Activated CD4-positive, alpha-beta memory T cell treated with anti-CD3 and anti-CD28 coated beads for 36 hours (primary cell): ENCODE measurements around the gene SC5D. TPM values are rescaled to one million over a fixed set of nuclear protein-coding genes. Genes with fewer than 3 reads are reported as not detected.

Experiments used
- CTCF ChIA-PET: fragments of 350-600 bp; sonication (Branson Sonifier 250); formaldehyde crosslinking; loops from one replicate; lab custom pipeline; 2021; ENCODE audit warnings: antibody characterized with exemption, inconsistent platforms; lab: Charles Lee
- POLR2A ChIA-PET: fragments of 350-600 bp; sonication (Branson Sonifier 250); formaldehyde crosslinking; loops from one replicate; lab custom pipeline; 2021; ENCODE audit warnings: antibody characterized with exemption; lab: Charles Lee
- DNase-seq: peaks from one replicate; pipeline ENCODE4 v3.0.0-alpha.2; 2020
- H3K27ac Mint-ChIP-seq: one replicate; pipeline ENCODE4 v1.8.0; 2021; ENCODE audit warnings: mixed read lengths
- H3K27me3 Mint-ChIP-seq: one replicate; pipeline ENCODE4 v1.8.0; 2021; ENCODE audit warnings: mixed read lengths
- H3K36me3 Mint-ChIP-seq: one replicate; pipeline ENCODE4 v1.8.0; 2021; ENCODE audit warnings: mixed read lengths
- H3K4me1 Mint-ChIP-seq: one replicate; pipeline ENCODE4 v1.8.0; 2021; ENCODE audit warnings: low read depth, mixed read lengths
- H3K4me3 Mint-ChIP-seq: one replicate; pipeline ENCODE4 v1.8.0; 2021; ENCODE audit warnings: mild to moderate bottlenecking, mixed read lengths
- H3K9me3 Mint-ChIP-seq: one replicate; pipeline ENCODE4 v1.8.0; 2021; ENCODE audit warnings: mixed read lengths
- intact Hi-C: fragments of 100-400 bp; cut with micrococcal nuclease; formaldehyde crosslinking; loops from one replicate; pipeline ENCODE4 v1.15.1; 2023
- total RNA-seq, 2 experiments: library from RNA; stranded (reverse); gene quantifications; one replicate each; pipeline ENCODE4 v1.2.3, GENCODE V29; 2021

SC5D gene
- total RNA-seq, 2 experiments from 2014 or later: 23.3 to 24.7 TPM

GRCh38 chr11:121318848-121319834, 26.6 kb downstream of the SC5D start:
- Mint-ChIP-seq H3K4me3 (no peak overlapping the region), H3K27me3 (no peaks in the 10 kb centered on the region), H3K4me1 (peaks cover 15% of the 10 kb centered on the region), H3K27ac (no peak overlapping the region), H3K9me3 (no peaks in the 10 kb centered on the region), H3K36me3 (no peaks in the 10 kb centered on the region)
- DNase-seq: peak; percentile 29
- ChIA-PET CTCF (interaction anchor here (0.9 to 3.2 kb wide), 13 partner anchors 12 to 291 kb away, joined by 3 to 28 read pairs (median 3); no protein-coding TSS in a partner anchor), POLR2A (no interaction called here)
- intact Hi-C loops: loop anchor here (1.0 to 10.0 kb wide), 3 partner anchors 102 to 786 kb away; no protein-coding TSS in a partner anchor

GRCh38 chr11:121321614-121322243, 29.2 kb downstream of the SC5D start:
- ChIA-PET CTCF (interaction anchor here (0.6 to 3.2 kb wide), 7 partner anchors 96 to 307 kb away, joined by 3 to 20 read pairs (median 3); no protein-coding TSS in a partner anchor), POLR2A (no interaction called here)
- Mint-ChIP-seq H3K27me3 (no peaks in the 10 kb centered on the region), H3K27ac (no peak overlapping the region), H3K36me3 (no peaks in the 10 kb centered on the region), H3K4me1 (peaks cover 20% of the 10 kb centered on the region), H3K4me3 (no peak overlapping the region), H3K9me3 (no peaks in the 10 kb centered on the region)
- intact Hi-C loops: loop anchor here (10.0 kb wide), 1 partner anchor 53 kb away; no protein-coding TSS in a partner anchor
- DNase-seq: peak; percentile 61

DNA sequence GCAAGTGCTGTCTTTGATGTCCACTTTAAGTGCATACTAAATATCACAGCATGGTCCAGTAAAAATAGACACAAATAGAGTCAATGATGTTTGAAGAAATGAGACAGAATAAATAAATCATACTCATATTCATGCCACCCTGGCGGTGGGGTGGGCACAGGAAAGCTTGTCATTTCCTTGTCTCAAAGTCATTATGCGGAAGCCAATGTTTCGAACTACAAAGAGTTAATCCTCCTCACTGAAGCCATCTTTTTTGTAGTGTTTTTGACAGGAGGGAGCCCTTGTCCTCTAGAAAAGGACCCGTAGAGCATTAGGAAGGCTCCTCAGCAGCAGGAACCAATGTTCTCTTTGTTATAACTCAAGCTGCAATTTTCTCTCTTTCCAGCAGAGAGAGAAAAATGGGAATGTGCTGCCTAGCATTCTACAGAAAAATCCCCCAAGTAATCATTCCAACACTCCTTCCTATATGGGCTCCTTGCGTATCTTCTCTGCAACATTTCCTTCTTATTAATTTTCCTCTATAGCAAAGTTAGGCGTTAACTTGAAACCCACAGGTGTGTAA, 30.6 kb downstream of the SC5D start:
- no peak for DNase-seq
- no peaks in the 10 kb centered on the region for H3K36me3 Mint-ChIP-seq
- H3K27me3 Mint-ChIP-seq: no peaks in the 10 kb centered on the region
- H3K4me1 Mint-ChIP-seq: peaks cover 20% of the 10 kb centered on the region
- ChIA-PET CTCF (interaction anchor here (1.2 to 3.2 kb wide), 2 partner anchors 234 to 269 kb away, joined by 3 to 20 read pairs; no protein-coding TSS in a partner anchor), POLR2A (no interaction called here)
- no peak overlapping the region for H3K27ac Mint-ChIP-seq
- intact Hi-C loops: loop anchor here (10.0 kb wide), 1 partner anchor 52 kb away; no protein-coding TSS in a partner anchor
- H3K4me3 Mint-ChIP-seq: no peak overlapping the region
- no peaks in the 10 kb centered on the region for H3K9me3 Mint-ChIP-seq

- Mint-ChIP-seq H3K4me1 (peaks cover 13% of the 10 kb centered on the region), H3K27me3 (no peaks in the 10 kb centered on the region), H3K36me3 (no peaks in the 10 kb centered on the region), H3K9me3 (no peaks in the 10 kb centered on the region), H3K27ac (no peak overlapping the region), H3K4me3 (no peak overlapping the region)
- POLR2A ChIA-PET: no interaction called here
- no peak for DNase-seq
- intact Hi-C loops: loop anchor here (5.0 to 10.0 kb wide), 2 partner anchors 49 to 326 kb away; no protein-coding TSS in a partner anchor
- CTCF ChIA-PET: interaction anchor here (1.3 kb wide), 1 partner anchor 124 kb away, joined by 3 read pairs; no protein-coding TSS in a partner anchor
Observed at GRCh38 chr11:121326230-121326629, 33.7 kb downstream of the SC5D start.

DNA sequence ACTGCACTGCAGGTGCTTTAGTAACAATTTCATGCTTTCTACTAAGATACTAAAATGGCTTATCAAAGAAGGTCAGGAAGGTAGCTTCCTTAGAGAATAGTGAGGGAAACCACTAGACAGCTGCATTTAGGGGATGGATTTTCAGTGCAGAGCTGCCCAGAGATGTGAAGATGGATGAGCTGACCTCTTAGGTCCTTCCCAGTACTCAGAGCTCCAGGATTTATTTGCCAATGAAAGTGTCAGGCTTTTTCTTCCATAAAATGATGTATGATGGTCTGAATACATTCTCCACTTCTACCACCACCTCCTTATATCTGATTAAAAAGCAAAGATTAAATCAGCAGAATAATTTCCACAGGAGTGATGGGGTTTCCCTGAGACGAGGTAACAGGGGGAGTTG, 35.0 kb downstream of the SC5D start:
- H3K4me3 Mint-ChIP-seq: no peak overlapping the region
- intact Hi-C loops: loop anchor here (5.0 to 10.0 kb wide), 2 partner anchors 47 to 325 kb away; no protein-coding TSS in a partner anchor
- H3K9me3 Mint-ChIP-seq: no peaks in the 10 kb centered on the region
- ChIA-PET CTCF (interaction anchor here (1.2 to 1.4 kb wide), 2 partner anchors 10 to 105 kb away, joined by 3 to 4 read pairs; no protein-coding TSS in a partner anchor), POLR2A (no interaction called here)
- peaks cover 5% of the 10 kb centered on the region for H3K4me1 Mint-ChIP-seq
- H3K27me3 Mint-ChIP-seq: no peaks in the 10 kb centered on the region
- H3K27ac Mint-ChIP-seq: no peak overlapping the region
- H3K36me3 Mint-ChIP-seq: no peaks in the 10 kb centered on the region
- no peak for DNase-seq

GRCh38 chr11:121328176-121328966, 35.8 kb downstream of the SC5D start:
- H3K27me3 Mint-ChIP-seq: no peaks in the 10 kb centered on the region
- H3K4me1 Mint-ChIP-seq: peaks cover 5% of the 10 kb centered on the region
- H3K4me3 Mint-ChIP-seq: no peak overlapping the region
- H3K27ac Mint-ChIP-seq: no peak overlapping the region
- no peaks in the 10 kb centered on the region for H3K9me3 Mint-ChIP-seq
- ChIA-PET POLR2A (no interaction called here), CTCF (interaction anchor here (0.6 to 1.2 kb wide), 2 partner anchors 11 to 263 kb away, joined by 3 to 4 read pairs; no protein-coding TSS in a partner anchor)
- intact Hi-C loops: loop anchor here (2.0 to 10.0 kb wide), 3 partner anchors 46 to 324 kb away; partner anchors contain the start of genes SORL1 and SORL1-AS1
- DNase-seq: peak; percentile 63
- no peaks in the 10 kb centered on the region for H3K36me3 Mint-ChIP-seq

DNA sequence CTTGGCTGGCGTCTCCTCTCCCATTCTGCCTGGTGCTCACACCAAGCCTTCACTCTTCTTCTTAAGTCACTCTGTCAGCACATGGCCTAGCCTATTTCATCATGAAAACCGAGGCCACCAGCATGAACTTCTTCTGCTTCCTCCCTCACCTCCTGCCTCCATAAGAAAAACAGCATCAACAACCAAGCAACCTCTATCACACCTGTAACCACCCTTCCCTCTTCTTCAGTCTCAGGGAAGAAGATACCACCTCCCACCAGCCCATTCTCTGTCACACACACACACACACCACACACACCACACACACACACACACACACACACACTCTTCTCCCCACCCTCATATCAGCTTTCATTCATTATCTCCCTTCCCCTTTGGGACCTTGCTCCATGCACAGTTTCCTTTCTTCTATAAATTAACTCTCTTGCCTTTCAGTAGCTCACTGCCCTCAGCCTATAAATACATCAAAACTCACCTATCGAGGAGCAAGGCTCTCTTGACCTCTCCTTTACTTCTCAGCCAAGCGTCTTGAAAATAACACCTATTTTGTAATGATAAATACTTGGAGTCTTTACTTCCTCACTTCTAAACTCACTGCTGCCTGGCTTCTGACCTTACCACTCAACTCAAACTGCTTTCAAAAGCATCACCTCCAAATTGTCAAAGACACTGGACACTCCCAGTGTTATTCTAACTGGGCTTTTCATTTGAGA, 36.6 kb downstream of the SC5D start:
- H3K9me3 Mint-ChIP-seq: no peaks in the 10 kb centered on the region
- intact Hi-C loops: loop anchor here (2.0 to 10.0 kb wide), 3 partner anchors 46 to 323 kb away; partner anchors contain the start of genes SORL1 and SORL1-AS1
- CTCF ChIA-PET: no interaction called here
- POLR2A ChIA-PET: no interaction called here
- no peak overlapping the region for H3K4me3 Mint-ChIP-seq
- no peaks in the 10 kb centered on the region for H3K27me3 Mint-ChIP-seq
- H3K4me1 Mint-ChIP-seq: peaks cover 8% of the 10 kb centered on the region
- peak; percentile 33 for DNase-seq
- no peaks in the 10 kb centered on the region for H3K36me3 Mint-ChIP-seq
- H3K27ac Mint-ChIP-seq: no peak overlapping the region

DNA sequence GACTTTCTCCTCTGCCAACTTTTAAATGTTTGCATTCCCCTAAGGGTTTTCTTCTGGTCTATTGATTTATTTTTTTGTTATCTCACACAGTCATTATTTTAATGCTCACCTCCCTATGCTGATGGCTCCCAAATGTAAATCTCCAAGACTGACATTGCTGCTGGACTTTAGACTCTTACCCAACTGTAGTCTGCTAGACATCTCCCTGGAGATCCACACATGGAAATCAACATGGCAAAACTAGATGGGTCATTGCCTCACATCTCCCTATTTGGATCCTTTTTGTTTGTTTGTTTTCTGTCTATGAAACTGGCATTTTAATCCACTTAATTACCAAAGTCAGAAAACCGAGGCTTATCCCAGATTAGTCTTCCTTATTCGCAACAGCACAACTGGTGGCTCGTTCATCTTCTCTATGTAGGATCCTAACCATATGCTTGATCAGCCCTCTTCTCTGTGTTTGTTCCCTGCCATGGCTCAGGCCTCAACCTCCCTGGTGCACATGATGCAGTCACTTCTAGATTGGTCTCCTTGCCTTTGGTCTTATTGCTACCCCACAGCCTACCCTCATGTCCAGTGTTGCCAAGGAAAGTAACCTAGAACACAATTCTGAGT, 37.3 kb downstream of the SC5D start:
- no peak for DNase-seq
- Mint-ChIP-seq H3K27me3 (no peaks in the 10 kb centered on the region), H3K27ac (no peak overlapping the region), H3K36me3 (no peaks in the 10 kb centered on the region), H3K4me1 (peaks cover 12% of the 10 kb centered on the region), H3K9me3 (no peaks in the 10 kb centered on the region), H3K4me3 (no peak overlapping the region)
- CTCF ChIA-PET: no interaction called here
- POLR2A ChIA-PET: no interaction called here
- intact Hi-C loops: loop anchor here (2.0 to 10.0 kb wide), 3 partner anchors 45 to 322 kb away; partner anchors contain the start of genes SORL1 and SORL1-AS1

DNA sequence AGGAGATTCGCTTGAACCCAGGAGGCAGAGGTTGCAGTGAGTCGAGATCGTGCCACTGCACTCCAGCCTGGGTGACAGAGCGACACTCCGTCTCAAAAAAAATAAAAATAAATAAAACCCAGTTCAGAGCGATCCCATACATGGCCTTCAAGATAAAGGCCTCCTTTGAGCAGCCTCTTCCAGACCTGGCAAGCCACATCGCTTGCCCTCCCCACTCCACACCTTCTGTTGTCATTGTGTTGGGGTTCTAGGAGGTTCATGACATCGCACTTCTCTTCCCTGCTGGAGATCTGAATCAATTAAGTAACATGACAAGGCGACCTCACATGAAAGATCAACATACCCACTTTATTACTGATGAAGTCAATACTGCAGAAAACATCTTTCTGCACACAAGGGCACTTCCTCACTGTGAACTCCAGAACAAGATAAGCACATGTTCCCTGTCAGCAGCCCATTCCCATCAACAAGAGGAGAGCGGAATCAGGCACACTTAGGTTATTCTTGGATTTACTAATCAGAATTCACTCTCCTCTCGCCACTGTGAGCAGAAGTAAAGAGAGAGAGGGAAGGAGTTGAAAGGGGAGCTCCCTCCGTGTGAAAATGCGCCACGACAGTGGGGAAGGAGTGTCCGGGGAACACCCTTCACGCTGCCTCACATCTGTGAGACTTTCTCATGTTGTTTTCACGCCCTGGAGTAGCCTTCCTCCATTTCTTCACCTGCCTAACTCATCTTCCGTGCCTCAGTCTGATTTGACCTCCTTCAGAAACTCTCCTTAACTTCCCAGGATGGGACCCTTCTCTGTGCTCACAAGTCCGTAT, 38.3 kb downstream of the SC5D start:
- Mint-ChIP-seq H3K4me3 (no peak overlapping the region), H3K36me3 (no peaks in the 10 kb centered on the region), H3K27ac (no peak overlapping the region), H3K9me3 (no peaks in the 10 kb centered on the region), H3K27me3 (no peaks in the 10 kb centered on the region), H3K4me1 (peaks cover 6% of the 10 kb centered on the region)
- intact Hi-C loops: no loop called here
- ChIA-PET POLR2A (no interaction called here), CTCF (interaction anchor here (1.1 kb wide), 1 partner anchor 11 kb away, joined by 4 read pairs; no protein-coding TSS in a partner anchor)
- no peak for DNase-seq
